Tibial artery (tissue), 4 donors: ENCODE data around the gene ADGRF3.

ENCODE experiments used
- DNase-seq, 2 donors: peaks; one replicate each; pipeline ENCODE4 v3.0.0-alpha.2; 2019
- H3K27ac ChIP-seq, 2 donors: fragments of 200-600 bp; sonication (generic) in 1 of 2; 1 replicate in 1 of 2; 2 replicates in 1 of 2; pipeline ENCODE4 v1.5.1; 2018 to 2019; ENCODE audit warnings: mild to moderate bottlenecking in 1 of 2
- H3K27me3 ChIP-seq, 2 donors: fragments of 200-600 bp; sonication (generic) in 1 of 2; one replicate each; pipeline versions ENCODE4 v1.5.1 to v1.6.0; 2016 to 2019
- H3K36me3 ChIP-seq, 3 donors: fragments of 200-600 bp; sonication (generic) in 2 of 3; one replicate each; pipeline ENCODE4 v1.5.1; 2016 to 2019; ENCODE audit warnings: mild to moderate bottlenecking in 2 of 3
- H3K4me1 ChIP-seq, 4 donors: fragments of 200-600 bp; sonication (generic) in 2 of 4; 1 replicate in 3 of 4; 2 replicates in 1 of 4; pipeline ENCODE4 v1.5.1; 2016 to 2019
- H3K4me3 ChIP-seq, 2 donors: fragments of 200-600 bp; sonication (generic) in 1 of 2; 1 replicate in 1 of 2; 2 replicates in 1 of 2; pipeline ENCODE4 v1.5.1; 2018 to 2019; ENCODE audit warnings: mild to moderate bottlenecking in 2 of 2
- H3K9me3 ChIP-seq, 3 donors: fragments of 200-600 bp; sonication (generic) in 1 of 3; one replicate each; pipeline ENCODE4 v1.5.1; 2016 to 2019
- intact Hi-C: fragments of 100-400 bp; cut with DNase I; formaldehyde crosslinking; loops from one replicate; pipeline ENCODE4 v1.15.0; 2023; ENCODE audit warnings: low total_unique reads
- TF ChIP-seq, protein P1 (sequence below), 2 experiments: fragments of 200-600 bp in 1 of 2; fragments of 450-650 bp in 1 of 2; IDR thresholded peaks; one replicate each; pipeline ENCODE4 v1.5.1; 2017 to 2019; ENCODE audit warnings: antibody characterized with exemption in 2 of 2, mild to moderate bottlenecking in 1 of 2, moderate library complexity in 1 of 2

The ADGRF3 gene

DNA sequence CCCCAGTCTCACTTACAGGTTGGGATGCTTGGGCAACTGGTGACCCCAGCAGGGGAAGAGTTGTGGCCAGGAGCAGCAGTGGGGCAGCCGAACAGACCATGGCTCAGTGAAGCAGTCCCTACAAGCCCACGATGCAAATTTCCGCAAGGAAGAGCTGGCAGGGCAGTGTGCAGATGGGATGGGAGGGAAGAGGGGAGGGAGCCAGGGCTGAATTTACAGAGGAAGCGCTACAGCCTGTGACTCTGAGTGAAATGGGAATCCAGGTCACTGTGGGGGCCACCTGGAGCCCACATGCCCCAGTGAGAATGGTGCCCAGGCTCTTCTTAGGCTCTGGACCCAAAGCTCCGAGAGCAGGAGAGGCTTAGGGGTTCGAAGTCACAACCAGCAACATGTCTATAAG, 27.6 kb downstream of the ADGRF3 start:
- Histone ChIP-seq H3K36me3 (no peaks in the 10 kb centered on the region), H3K27me3 (peaks cover 0 to 14% of the 10 kb centered on the region in 2 donors), H3K27ac (no peak overlapping the region), H3K9me3 (no peaks in the 10 kb centered on the region), H3K4me1 (no peaks in the 10 kb centered on the region), H3K4me3 (no peak overlapping the region)
- TF ChIP-seq, protein P1, sequence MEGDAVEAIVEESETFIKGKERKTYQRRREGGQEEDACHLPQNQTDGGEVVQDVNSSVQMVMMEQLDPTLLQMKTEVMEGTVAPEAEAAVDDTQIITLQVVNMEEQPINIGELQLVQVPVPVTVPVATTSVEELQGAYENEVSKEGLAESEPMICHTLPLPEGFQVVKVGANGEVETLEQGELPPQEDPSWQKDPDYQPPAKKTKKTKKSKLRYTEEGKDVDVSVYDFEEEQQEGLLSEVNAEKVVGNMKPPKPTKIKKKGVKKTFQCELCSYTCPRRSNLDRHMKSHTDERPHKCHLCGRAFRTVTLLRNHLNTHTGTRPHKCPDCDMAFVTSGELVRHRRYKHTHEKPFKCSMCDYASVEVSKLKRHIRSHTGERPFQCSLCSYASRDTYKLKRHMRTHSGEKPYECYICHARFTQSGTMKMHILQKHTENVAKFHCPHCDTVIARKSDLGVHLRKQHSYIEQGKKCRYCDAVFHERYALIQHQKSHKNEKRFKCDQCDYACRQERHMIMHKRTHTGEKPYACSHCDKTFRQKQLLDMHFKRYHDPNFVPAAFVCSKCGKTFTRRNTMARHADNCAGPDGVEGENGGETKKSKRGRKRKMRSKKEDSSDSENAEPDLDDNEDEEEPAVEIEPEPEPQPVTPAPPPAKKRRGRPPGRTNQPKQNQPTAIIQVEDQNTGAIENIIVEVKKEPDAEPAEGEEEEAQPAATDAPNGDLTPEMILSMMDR (IDR thresholded peaks at IDR 0.05), result no peak
- intact Hi-C loops, result no loop called here
- DNase-seq, result no peak

DNA sequence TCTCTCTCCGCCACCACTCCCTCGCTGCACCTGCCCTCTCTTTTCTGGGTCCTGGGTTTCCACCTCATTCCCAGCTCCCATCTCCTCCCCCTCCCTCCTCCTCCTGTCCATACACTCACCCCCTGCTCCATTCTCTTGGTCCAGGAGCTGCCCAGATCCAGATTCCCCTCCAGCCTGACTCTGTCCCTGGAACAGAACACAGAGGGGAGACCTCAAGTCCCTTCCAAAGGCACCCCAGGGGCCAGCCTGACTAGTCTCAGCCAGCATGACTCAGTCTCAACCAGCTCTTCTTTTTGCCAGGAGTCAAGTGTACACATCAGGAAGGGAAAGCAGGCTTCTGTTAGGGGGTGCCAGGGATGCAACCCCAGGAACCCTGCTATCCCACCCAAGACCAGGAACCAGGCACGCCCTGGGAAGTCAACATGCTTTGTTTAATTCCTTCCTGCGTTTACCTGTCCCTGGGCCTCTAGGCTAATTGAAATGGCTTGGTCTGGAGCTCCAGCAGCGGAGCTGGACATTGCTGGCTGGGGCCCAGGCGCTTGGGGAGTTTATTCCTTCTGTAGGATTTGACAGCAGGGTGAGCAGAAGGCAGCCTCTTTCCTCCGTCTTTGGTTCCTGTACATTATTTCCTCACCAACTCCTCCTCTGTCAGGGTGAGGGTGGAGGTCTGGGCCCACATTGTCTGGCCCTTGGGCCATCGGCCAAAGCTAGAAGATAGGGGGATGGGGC, 29.0 kb downstream of the ADGRF3 start:
- intact Hi-C loops, result no loop called here

DNA sequence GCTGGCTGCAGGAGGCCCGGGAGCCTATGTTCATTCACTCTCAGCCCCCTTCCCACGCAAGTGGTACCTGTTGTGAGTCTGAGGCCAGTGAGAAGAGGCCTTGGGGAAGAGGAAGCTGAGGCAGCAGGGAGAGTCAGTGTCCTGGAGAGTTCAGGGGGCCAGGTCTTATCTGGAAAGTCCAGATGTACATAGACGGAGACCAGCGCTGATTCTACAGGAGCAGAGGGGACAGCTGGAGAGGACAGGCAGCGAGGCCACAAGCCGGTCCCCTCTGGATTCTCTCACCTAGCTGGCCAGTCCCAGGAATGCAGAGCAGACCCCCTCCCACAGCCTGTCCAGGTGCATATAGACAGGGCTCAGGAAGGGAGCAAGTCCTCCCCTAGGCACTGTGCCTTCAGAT, 29.7 kb downstream of the ADGRF3 start:
- TF ChIP-seq, protein P1 (IDR thresholded peaks at IDR 0.05), result no peak
- Histone ChIP-seq H3K36me3 (no peaks in the 10 kb centered on the region), H3K4me3 (no peak overlapping the region), H3K27ac (no peak overlapping the region), H3K9me3 (no peaks in the 10 kb centered on the region), H3K4me1 (no peaks in the 10 kb centered on the region), H3K27me3 (peaks cover 0 to 14% of the 10 kb centered on the region in 2 donors)
- no peak for DNase-seq
- intact Hi-C loops, result no loop called here

More for the DNA sequence above, 29.0 kb downstream of the ADGRF3 start:
- H3K27ac ChIP-seq, result no peak overlapping the region
- H3K36me3 ChIP-seq, result no peaks in the 10 kb centered on the region
- H3K4me1 ChIP-seq, result no peaks in the 10 kb centered on the region
- peaks cover 0 to 14% of the 10 kb centered on the region in 2 donors for H3K27me3 ChIP-seq
- H3K9me3 ChIP-seq, result no peaks in the 10 kb centered on the region
- TF ChIP-seq, protein P1 (IDR thresholded peaks at IDR 0.05), result no peak
- no peak for DNase-seq
- H3K4me3 ChIP-seq, result no peak overlapping the region

DNA sequence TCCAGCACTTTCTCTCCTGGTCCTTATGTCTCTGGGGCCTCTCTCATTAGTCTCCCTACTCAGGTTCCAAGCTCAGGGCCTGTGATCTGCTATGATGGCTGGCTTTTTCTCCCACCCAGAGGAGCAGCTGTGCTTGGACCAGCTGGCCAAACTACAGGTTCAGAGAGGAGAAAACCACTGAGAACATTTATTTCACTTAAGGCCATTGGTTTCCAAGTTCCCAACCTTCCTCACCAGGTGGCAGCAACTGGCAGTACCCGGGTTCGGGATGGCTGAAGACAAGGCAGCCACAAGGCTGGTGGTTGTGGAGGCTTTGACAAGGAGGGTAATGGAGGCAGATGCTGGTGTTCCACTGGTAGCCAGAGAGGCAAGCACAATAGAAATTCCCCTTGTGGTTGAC, 30.5 kb downstream of the ADGRF3 start:
- H3K4me1 ChIP-seq, result no peaks in the 10 kb centered on the region
- H3K36me3 ChIP-seq, result no peaks in the 10 kb centered on the region
- intact Hi-C loops, result no loop called here
- no peak for DNase-seq
- no peaks in the 10 kb centered on the region for H3K9me3 ChIP-seq
- peaks cover 0 to 14% of the 10 kb centered on the region in 2 donors for H3K27me3 ChIP-seq
- no peak overlapping the region for H3K27ac ChIP-seq
- H3K4me3 ChIP-seq, result no peak overlapping the region
- TF ChIP-seq, protein P1 (IDR thresholded peaks at IDR 0.05), result no peak

DNA sequence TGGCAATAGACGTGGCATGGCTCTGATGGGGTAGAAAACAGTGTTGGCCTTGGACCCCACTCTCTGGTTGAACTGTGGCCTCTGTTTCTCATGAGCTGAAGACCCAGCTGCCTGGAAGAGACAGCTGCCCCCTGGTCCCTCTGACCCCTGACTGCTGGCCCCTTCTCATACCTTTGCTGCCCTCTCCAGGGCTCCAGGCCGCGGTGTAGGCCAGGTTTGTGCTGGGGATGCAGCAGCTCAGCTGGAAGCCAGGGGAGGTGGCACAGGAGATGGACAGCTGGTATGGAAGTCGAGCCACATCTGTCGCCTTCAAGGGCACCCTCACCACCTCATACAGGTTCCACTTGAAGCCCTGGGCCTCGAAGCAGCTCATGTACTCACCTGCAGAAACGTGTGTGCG, 32.3 kb downstream of the ADGRF3 start:
- no peaks in the 10 kb centered on the region for H3K4me1 ChIP-seq
- no peak overlapping the region for H3K4me3 ChIP-seq
- no peak overlapping the region for H3K27ac ChIP-seq
- no peak for DNase-seq
- TF ChIP-seq, protein P1 (IDR thresholded peaks at IDR 0.05), result no peak
- intact Hi-C loops, result no loop called here
- H3K27me3 ChIP-seq, result peaks cover 0 to 14% of the 10 kb centered on the region in 2 donors
- H3K36me3 ChIP-seq, result peaks cover 0 to 4% (median 0%) of the 10 kb centered on the region in 3 donors
- H3K9me3 ChIP-seq, result no peaks in the 10 kb centered on the region
